AG09309 (cell line): ENCODE data around the gene RPA1.
"Not testable (repeated sequence)": the region's sequence is repeated elsewhere in the genome, so short reads cannot be mapped to it uniquely, and the experiment has no call there.

Experiments
- DNase-seq: peaks from one replicate; pipeline ENCODE4 v3.0.0-alpha.2; 2010; ENCODE audit warnings: low read depth
- H3K4me3 ChIP-seq: 2 replicates; pipeline ENCODE4 v1.5.1; 2011; ENCODE audit warnings: mild to moderate bottlenecking, low read depth, low read length, moderate library complexity; ENCODE audit not compliant: control insufficient read depth
- TF ChIP-seq, protein P1 (sequence below): IDR thresholded peaks from 2 replicates; pipeline ENCODE4 v1.5.1; 2011; ENCODE audit warnings: mild to moderate bottlenecking, low read depth, low read length, inconsistent platforms; ENCODE audit not compliant: insufficient read depth, control insufficient read depth; ENCODE audit errors: missing control alignments

The RPA1 gene

DNA sequence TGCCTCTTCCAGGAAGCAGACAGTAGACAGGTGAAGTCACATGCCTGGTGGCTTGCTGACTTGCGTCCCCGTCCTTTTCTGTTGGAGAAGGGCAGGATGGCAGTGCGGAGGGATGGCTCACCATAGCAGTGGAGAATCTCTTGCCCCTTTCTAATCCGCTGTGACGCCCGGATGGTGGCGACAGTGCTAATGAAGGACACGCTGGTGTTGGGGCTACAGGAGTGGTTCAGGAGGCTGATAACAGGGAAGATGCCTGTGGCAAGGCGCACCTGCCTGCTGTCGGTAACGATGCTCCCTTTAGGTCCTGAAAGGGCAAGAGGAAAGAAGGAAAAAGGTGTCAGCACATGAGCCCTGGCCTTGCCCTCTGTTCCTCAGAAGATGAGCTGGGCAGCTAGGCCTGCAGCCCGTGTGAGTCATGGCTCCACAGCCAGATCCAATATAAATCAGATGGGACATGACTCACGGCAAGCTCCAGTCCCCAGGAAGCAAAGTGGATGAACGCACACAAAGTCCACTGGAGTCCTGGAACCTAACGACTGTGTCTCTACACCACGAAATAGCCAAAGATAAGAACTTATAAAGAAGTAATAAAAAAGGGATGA, 42.4 kb upstream of the RPA1 start:
- H3K4me3 ChIP-seq, result no peak overlapping the region
- DNase-seq, result peak; percentile 85
- TF ChIP-seq, protein P1, sequence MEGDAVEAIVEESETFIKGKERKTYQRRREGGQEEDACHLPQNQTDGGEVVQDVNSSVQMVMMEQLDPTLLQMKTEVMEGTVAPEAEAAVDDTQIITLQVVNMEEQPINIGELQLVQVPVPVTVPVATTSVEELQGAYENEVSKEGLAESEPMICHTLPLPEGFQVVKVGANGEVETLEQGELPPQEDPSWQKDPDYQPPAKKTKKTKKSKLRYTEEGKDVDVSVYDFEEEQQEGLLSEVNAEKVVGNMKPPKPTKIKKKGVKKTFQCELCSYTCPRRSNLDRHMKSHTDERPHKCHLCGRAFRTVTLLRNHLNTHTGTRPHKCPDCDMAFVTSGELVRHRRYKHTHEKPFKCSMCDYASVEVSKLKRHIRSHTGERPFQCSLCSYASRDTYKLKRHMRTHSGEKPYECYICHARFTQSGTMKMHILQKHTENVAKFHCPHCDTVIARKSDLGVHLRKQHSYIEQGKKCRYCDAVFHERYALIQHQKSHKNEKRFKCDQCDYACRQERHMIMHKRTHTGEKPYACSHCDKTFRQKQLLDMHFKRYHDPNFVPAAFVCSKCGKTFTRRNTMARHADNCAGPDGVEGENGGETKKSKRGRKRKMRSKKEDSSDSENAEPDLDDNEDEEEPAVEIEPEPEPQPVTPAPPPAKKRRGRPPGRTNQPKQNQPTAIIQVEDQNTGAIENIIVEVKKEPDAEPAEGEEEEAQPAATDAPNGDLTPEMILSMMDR, result no peak

DNA sequence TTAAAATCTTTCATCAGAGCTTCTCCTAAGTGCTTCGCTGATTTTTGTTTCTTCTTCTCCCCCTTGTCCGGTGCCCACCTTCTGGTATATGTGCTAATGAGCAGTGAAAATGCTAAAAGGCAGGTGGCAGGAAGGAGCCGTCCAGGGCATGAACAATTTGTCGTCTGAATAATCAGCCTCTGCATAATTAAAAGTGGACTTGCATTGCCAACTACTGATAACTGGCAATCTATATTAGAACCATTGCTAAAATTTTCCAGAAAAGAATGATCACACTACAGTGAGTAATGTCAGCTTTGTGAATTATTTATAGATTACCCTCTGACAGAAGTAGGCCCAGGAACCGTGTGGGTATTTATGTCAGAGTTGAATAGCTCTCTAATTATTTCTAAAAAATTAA, 39.9 kb upstream of the RPA1 start:
- DNase-seq, result no peak
- H3K4me3 ChIP-seq, result no peak overlapping the region
- TF ChIP-seq, protein P1, result no peak

DNA sequence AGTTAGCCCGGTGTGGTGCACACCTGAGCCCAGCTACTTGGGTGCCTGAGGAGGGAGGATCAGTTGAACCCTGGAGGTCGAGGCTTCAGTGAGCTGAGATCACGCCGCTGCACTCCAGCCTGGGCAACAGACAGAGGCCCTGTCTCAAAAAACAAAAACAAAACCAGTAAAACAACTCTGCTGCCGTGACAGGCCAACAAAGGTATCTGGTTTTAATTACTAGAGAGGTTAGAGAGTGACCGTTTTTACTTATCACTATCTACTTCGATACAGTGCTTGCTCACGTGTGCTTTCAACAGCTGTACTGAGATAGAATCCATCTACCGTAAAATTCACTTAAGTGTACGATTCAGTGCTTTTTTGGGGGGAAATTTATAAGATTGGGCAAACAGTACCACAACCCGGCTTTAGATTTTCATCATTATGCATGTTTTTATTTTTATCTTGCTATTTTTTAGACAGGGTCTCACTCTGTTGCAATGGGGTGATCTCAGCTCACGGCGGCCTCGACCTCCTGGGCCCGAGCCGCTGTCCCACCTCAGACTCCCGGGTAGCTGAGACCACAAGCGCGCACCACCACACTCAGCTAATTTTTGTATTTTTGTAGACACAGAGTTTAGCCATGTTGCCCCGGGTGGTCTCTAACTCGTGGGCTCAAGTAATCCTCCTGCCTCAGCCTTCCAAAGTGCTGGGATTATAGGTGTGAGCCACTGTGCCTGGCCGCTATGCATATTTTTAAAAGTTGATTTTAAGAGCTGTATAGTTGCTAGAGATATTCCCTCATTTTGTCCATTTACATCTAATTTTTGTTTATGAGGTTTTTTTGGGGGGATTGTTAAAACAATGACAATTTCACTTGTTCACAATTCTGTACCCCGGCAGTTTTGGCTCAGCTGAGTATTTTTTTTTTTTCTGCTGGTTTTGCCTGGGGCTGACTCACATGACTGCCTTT, 37.0 kb upstream of the RPA1 start:
- no peak for DNase-seq
- TF ChIP-seq, protein P1, result no peak

DNA sequence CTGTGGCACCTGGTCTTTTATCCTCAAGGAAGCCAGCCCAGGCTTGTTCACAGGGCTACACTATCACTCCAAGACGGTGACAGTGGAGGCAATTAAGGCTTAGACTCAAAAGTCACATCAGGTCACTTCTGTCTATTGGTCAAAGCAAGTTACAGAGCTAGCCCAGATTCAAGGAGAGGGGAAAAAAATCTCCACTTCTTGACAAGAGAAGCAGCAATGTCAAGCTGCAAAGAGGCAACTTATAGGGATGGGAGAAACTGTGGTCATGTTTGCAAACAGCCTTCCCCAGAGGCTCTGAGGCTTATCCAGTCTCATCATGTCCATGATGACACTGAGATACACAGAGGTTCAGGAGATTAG, 36.4 kb upstream of the RPA1 start:
- TF ChIP-seq, protein P1, result no peak
- no peak for DNase-seq
- H3K4me3 ChIP-seq, result no peak overlapping the region

More for the DNA sequence above, 37.0 kb upstream of the RPA1 start:
- H3K4me3 ChIP-seq, result no peak overlapping the region

DNA sequence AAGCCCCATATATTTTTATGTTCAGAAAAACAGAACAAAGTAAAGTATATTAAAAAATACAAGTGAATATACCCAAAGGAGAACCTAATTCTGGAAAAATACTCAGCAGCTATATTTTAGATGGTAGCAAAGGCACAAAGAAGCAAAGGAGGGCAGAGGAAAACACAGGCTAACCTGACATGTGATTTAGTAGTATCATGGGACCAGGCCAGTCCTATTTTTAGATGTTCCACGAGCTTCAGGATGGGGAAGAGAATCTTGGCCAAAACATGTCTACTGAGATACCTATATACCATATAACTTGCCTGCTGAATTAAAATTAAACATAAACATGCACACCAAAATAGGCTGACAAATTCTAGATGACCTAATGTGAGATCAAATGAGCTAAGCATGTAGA, 33.0 kb upstream of the RPA1 start:
- no peak for DNase-seq
- TF ChIP-seq, protein P1, result no peak
- no peak overlapping the region for H3K4me3 ChIP-seq

DNA sequence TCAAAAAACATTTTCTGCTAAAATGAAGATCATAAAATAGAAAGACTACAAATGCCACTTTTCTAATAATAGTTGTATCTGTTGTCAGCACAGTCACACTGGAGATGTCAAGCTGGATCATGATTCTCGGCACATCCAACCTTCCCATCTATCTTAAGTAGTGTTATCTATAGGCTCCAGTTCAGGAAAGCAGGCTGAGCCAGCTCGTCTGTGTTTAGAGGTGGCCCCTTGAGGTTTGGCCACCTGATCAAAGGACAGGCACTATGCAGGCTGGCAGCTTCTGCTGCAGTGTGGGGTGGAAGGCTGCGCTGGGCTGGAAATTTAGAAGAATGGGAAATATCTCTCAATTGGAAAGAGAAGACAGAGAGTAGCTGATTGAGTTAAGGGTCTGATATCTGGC, 32.5 kb upstream of the RPA1 start:
- no peak overlapping the region for H3K4me3 ChIP-seq
- TF ChIP-seq, protein P1, result no peak
- DNase-seq, result no peak

DNA sequence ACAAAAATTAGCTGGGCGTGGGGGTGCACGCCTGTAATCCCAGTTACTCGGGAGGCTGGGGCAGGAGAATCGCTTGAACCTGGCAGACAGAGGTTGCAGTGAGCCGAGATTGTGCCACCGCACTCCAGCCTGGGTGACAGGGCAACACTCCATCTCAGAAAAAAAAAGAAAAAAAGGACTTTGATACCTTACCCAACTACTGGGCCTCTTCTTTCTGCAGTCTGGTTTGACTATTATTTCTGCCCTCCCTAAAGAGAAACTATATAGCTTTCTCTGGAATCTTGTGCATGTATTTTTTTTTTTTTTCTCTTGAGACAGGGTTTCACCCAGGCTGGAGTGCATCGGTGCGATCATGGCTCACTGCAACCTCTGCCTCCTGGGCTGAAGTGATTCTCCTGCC, 32.0 kb upstream of the RPA1 start:
- not testable (repeated sequence) for H3K4me3 ChIP-seq, DNase-seq
